SK-MEL-5 (cell line): ENCODE results near the gene ASPG. TPM values are rescaled to one million over a fixed set of nuclear protein-coding genes. Genes with fewer than 3 reads are reported as not detected.

Source experiments
- DNase-seq: peaks from one replicate; pipeline ENCODE4 v3.0.0-alpha.2; 2016; ENCODE audit warnings: low read depth, low spot score
- in situ Hi-C: cut with HindIII; loops from 2 replicates; pipeline ENCODE4 v1.10.0; 2016; ENCODE audit warnings: low sequenced_read_pairs, high pct_unique_total_duplicates, low pct_unique_long_range_greater_than_20kb
- total RNA-seq: library from RNA; depleted of rRNA; stranded (reverse); fragments of >200 nt; shearing (Covaris generic); gene quantifications from 2 replicates; pipeline ENCODE4 v1.2.3, GENCODE V29; 2014

Gene ASPG
- total RNA-seq, 1 experiment from 2014 or later = 1.3 TPM

DNA sequence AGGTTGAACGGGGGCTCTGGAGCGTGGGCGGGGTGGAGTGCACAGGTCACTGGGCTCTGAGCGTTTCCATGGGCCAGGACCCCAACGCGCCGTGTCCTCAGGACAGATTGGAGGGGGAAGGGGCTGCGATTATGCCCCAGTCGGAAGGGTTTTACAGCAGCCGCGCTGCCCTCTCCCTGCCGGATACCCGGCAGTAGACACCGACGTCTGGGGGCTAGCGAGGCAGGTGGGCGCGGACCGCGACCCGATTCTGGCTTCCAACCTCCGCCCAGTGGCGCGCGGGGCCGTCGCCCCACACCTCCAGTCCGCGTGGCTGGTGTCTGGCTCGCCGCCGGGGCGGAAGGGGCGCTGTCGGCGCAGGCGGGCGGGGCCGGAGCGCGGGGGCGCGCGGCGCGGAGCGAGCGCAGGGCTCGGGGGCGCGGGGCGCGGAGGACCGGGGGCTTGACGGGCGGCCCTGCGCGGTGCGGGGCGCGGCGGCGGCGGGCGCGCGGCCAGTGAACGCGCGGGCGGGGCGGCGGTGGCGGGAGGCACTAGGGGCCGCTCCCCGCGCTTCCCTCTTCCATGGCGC lies 50.5 kb downstream of the ASPG start:
- no peak for DNase-seq
- in situ Hi-C loops = no loop called here

GRCh38 chr14:104136472-104137296 lies 51.2 kb downstream of the ASPG start:
- in situ Hi-C loops = no loop called here
- no peak for DNase-seq

GRCh38 chr14:104137297-104138097 lies 52.0 kb downstream of the ASPG start:
- peak; percentile 51 for DNase-seq
- in situ Hi-C loops = no loop called here

DNA sequence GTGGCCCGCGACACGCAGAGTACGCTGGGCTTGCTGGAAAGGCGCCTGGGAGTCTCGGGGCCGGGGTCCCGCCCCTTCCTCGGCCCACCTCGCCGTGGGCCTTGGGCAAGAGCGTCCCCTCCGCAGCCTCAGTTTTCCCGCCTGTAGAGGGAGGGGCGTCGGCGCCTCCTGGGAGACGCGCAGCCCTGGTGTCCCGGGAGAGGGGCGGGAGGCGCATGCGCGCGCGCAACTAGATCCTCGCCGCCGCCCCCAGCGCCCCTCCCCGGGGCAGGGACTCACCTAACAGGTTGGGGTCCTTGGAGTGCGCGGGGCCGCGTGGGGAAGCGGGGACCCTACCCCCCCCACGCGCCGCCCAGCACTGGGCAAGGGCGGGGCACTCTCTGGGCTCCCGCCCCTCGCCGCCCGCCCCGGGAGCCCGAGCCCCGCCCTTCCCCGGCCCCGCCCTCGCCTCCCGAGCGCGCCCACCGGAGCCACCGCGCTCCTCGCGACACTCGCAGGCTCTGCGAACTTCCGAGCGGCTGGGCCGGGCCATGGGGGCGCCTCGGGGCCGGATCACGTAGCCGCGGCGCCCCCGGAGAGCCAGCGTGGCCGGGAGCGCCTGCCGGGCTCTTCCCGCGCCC lies 52.7 kb downstream of the ASPG start, which contains the start of gene KIF26A:
Gene KIF26A, plus strand, starts transcription at position 490 of the 620 bp plus-strand sequence. CDS start 136 bp downstream, outside the sequence.
- peak; percentile 44 for DNase-seq
- in situ Hi-C loops = no loop called here

- DNase-seq = no peak
- in situ Hi-C loops = no loop called here
Measured at GRCh38 chr14:104138718-104139459, 53.4 kb downstream of the ASPG start.

- no peak for DNase-seq
- in situ Hi-C loops = no loop called here
Measured at GRCh38 chr14:104139460-104140212, 54.1 kb downstream of the ASPG start.

- in situ Hi-C loops = no loop called here
- DNase-seq = no peak
Measured at GRCh38 chr14:104140213-104140462, 54.6 kb downstream of the ASPG start.

DNA sequence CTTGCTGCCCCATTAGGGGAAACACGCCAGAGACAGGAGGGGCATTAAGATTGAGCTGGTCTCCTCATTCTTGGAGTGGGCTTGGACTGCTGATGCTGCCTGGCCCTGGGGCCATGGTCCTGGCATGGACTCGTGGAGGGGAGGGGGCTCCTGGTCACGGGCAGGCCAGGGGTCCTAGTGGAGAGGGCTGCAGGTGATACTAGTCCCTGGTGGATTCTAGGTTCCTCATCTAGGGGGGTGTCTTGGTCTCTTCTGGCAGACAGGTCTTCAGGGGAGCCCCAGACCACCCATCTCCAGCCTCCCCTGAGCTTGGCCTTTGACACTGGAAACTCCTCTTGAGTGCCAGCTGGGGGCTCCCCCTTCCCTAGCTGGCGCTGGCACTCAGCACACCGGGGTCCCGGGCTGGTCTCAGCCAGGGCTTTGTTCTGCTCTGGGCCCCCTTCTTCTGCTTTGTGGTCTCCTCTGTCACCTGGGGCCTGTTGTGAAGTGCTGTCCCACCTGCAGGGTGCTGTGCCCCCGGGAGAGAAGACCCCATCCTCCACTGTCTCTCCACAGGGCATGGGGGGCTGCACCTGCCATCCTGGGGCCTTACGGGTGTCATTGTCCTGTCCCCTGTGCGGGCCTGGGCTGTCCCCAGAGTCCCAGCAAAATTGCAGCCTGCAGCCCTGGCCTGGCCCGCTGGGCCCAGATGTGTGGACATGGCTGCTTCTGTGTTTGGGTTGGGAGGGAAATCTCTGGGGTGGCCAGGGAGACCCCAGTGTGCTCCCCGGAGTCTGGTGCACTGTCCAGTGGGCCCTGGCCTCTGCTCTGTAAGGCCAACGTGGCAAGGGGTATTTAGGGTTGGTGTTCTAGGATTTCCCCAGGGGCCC lies 55.2 kb downstream of the ASPG start:
- no peak for DNase-seq

DNA sequence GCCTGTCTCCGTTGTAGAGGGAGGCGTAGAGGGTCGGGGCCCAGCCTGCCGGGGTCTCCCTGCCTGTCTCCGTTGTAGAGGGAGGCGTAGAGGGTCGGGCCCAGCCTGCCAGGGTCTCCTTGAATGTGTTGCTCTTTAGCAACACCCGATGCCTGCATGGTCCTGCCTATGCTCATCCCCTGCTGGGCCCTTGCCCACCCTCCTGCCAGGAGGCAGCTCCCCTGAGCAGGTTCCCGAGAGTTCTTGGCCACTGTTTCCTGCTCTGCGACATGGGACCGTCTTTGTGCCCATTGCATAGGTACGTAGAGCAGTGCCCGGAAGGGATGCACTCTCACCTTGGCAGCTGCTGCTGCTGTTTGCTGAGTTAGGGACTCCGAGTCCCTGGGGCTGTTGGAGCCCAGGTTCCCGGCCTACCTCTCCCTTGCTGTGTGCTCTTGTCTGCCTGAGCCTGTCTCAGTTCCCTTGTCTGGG lies 56.2 kb downstream of the ASPG start:
- in situ Hi-C loops = no loop called here
- no peak for DNase-seq

More for the DNA sequence above, 55.2 kb downstream of the ASPG start:
- in situ Hi-C loops = no loop called here

- no peak for DNase-seq
- in situ Hi-C loops = no loop called here
Measured at GRCh38 chr14:104142136-104142945, 56.8 kb downstream of the ASPG start.

DNA sequence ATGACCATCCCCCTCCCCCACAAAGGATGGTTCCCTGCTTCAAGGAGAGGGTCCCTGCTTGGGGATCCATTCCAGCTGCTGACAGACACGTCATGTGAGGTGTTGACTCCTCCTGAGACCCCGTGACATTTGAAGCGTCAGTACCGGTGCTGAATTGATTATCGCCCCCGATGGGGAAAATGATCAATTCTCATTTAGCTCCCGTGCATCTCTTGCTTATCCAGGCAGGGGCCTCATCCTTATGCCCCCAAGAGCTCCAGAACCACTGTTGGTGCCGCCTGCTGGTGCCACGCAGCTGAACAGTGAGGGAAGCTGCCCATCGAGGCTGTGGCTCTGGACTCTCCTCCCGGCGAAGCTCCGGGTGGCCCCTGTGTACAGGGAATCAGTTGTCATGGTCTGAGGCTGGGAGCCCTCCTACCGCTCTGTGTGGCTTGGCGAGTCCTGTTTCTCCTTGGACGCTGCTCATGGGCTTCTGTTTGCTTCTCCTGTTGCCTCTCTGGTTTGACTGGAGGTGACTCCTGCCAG lies 57.5 kb downstream of the ASPG start:
- in situ Hi-C loops = no loop called here
- no peak for DNase-seq

GRCh38 chr14:104143521-104144452 lies 58.3 kb downstream of the ASPG start:
- in situ Hi-C loops = no loop called here
- DNase-seq = no peak

DNA sequence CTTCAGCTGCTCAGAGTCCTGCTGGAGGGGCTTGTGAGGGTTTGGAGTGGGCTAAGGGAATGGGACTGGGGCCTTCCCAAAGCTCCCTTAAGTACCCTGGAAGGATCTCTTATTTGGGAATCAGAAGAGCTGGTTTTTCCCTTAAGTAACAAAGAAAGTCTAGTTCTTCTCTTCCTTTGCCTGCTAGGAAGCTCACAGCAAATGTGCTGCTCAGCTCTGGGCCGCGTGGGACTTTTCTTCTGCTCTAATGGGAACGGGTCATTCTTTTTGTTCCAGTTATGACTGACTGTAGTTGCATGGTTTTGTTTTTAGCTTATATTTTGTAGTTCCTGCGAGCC lies 58.9 kb downstream of the ASPG start:
- DNase-seq = no peak
- in situ Hi-C loops = no loop called here
